Omental fat pad (tissue), 4 donors: ENCODE data around the gene HILPDA. TPM values are rescaled to one million over a fixed set of nuclear protein-coding genes. Genes with fewer than 3 reads are reported as not detected.
"Not testable (repeated sequence)": the region's sequence is repeated elsewhere in the genome, so short reads cannot be mapped to it uniquely, and the experiment has no call there.

Experiments
- ATAC-seq: fragments of 150-250 bp; one replicate; pipeline ENCODE4 v1.9.1; 2016; ENCODE audit warnings: mild to moderate bottlenecking, moderate library complexity; ENCODE audit not compliant: low FRiP score
- DNase-seq: peaks from one replicate; pipeline ENCODE4 v3.0.0-alpha.2; 2019; ENCODE audit warnings: low spot score
- CTCF ChIP-seq, 3 donors: fragments of 450-650 bp; IDR thresholded peaks; one replicate each; pipeline ENCODE4 v1.5.1; 2016 to 2017; ENCODE audit warnings: antibody characterized with exemption in 3 of 3, mild to moderate bottlenecking in 3 of 3, moderate library complexity in 2 of 3
- small RNA-seq: library from RNA; depleted of rRNA; stranded (forward); fragments of <200 nt; gene quantifications from one replicate; pipeline ENCODE3, GENCODE V24; 2016
- total RNA-seq, 4 donors: library from RNA; depleted of rRNA; stranded (reverse); fragments of >200 nt; gene quantifications; one replicate each; pipeline ENCODE4 v1.1.0, GENCODE V29; 2016

HILPDA gene
- total RNA-seq, 4 donors from 2014 or later: 25.0 to 122 (median 51.9) TPM

GRCh38 chr7:128462460-128462859 is 6.8 kb downstream of the HILPDA start:
- DNase-seq (no peak), ATAC-seq (no peak)
- no peak for TF ChIP-seq CTCF (IDR thresholded peaks at IDR 0.05)

- ATAC-seq, DNase-seq: not testable (repeated sequence)
Measured at GRCh38 chr7:128463345-128463744, 7.7 kb downstream of the HILPDA start.

- ATAC-seq, DNase-seq: not testable (repeated sequence)
Measured at GRCh38 chr7:128463933-128464332, 8.3 kb downstream of the HILPDA start.

- not testable (repeated sequence) for DNase-seq, ATAC-seq
Measured at GRCh38 chr7:128466871-128467270, 11.2 kb downstream of the HILPDA start.

- ATAC-seq (peak; percentile 95), DNase-seq (peak; percentile 80)
Measured at GRCh38 chr7:128476402-128477335, 21.0 kb downstream of the HILPDA start, which contains the start of gene METTL2B. METTL2B (plus strand) TSS chr7:128476748; CDS start chr7:128476766, 18 bp downstream.

GRCh38 chr7:128477336-128477690 is 21.6 kb downstream of the HILPDA start:
- DNase-seq, ATAC-seq: not testable (repeated sequence)

GRCh38 chr7:128479082-128479481 is 23.4 kb downstream of the HILPDA start:
- ATAC-seq, DNase-seq: not testable (repeated sequence)

GRCh38 chr7:128488134-128488533 is 32.5 kb downstream of the HILPDA start:
- not testable (repeated sequence) for ATAC-seq, DNase-seq

- DNase-seq: no peak
Measured at GRCh38 chr7:128497405-128497804, 41.7 kb downstream of the HILPDA start.

GRCh38 chr7:128505416-128505815 is 49.7 kb downstream of the HILPDA start:
- not testable (repeated sequence) for ATAC-seq

More at GRCh38 chr7:128497405-128497804, 41.7 kb downstream of the HILPDA start:
- ATAC-seq: no peak
- TF ChIP-seq CTCF (IDR thresholded peaks at IDR 0.05): no peak

GRCh38 chr7:128506819-128507218 is 51.1 kb downstream of the HILPDA start:
- ATAC-seq, DNase-seq: not testable (repeated sequence)

More at GRCh38 chr7:128505416-128505815, 49.7 kb downstream of the HILPDA start:
- not testable (repeated sequence) for DNase-seq

- not testable (repeated sequence) for DNase-seq, ATAC-seq
Measured at GRCh38 chr7:128507321-128507993, 51.8 kb downstream of the HILPDA start.

Small RNA genes within 50 kb of the gene (small RNA-seq; reads per million reads assigned to genes)
- gene AC010655.1: not detected
- not detected for gene AC010655.2
- not detected for gene RF00017
- not detected for gene RNU7-54P

Other genes with a start within 250 kb of the HILPDA start
- 100 to 1,000 TPM in 3 of 4 donors, 10 to 100 TPM in 1; 12.3 to 715 (median 292) TPM for gene LEP, start 214.6 kb upstream of the HILPDA start, total RNA-seq
- gene RBM28, start 112.0 kb upstream of the HILPDA start, total RNA-seq: 10 to 100 TPM; 21.5 to 79.0 (median 29.5) TPM
- gene PRRT4, start 94.2 kb upstream of the HILPDA start, total RNA-seq: 10 to 100 TPM in 1 of 4 donors, 1 to 10 TPM in 3; 3.5 to 21.1 (median 5.8) TPM
- 100 to 1,000 TPM in 3 of 4 donors, 10 to 100 TPM in 1; 72.8 to 198 (median 109) TPM for gene IMPDH1, start 45.9 kb upstream of the HILPDA start, total RNA-seq
- 10 to 100 TPM; 19.9 to 32.2 (median 25.9) TPM for gene METTL2B, start 20.9 kb downstream of the HILPDA start, total RNA-seq
- 1 to 10 TPM; 1.7 to 2.8 (median 2.3) TPM for gene GARIN1A, start 216.4 kb downstream of the HILPDA start, total RNA-seq